ENCODE measurements around the gene PCDHGA2.
"Not testable (repeated sequence)": the region's sequence is repeated elsewhere in the genome, so short reads cannot be mapped to it uniquely, and the experiment has no call there.

Gene PCDHGA2

DNA sequence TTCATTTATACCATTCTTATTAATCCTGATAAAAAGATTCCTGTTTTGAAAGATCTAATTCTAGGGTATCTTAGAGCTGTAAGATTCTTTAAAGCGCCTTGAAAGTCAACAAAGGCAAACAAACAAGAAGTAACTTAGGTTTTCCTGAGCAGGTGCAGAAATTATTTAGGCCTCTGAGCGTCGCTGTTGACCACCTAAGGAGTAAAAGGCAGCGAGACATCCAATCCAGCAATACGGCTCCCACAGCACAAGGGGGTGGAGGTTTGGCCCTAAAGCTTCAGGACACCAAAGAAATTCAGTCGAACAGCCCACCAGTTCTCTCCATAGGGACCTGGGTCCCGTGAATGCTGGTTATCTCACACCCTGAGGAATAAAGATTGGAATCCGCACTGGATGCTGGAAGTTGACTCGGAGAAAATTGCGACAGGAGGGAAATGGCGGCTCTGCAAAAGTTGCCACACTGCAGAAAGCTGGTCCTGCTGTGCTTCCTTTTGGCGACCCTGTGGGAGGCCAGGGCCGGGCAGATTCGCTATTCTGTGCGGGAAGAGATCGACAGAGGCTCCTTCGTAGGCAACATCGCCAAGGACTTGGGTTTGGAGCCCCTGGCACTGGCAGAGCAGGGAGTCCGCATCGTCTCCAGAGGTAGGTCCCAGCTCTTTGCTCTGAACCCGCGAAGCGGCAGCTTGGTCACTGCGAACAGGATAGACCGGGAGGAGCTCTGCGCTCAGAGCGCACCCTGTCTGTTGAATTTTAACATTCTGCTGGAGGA is at the start of gene PCDHGA2:
Gene PCDHGA2 (plus strand): TSS at position 223 of the 769 bp plus-strand sequence.
- no peak for DNase-seq

DNA sequence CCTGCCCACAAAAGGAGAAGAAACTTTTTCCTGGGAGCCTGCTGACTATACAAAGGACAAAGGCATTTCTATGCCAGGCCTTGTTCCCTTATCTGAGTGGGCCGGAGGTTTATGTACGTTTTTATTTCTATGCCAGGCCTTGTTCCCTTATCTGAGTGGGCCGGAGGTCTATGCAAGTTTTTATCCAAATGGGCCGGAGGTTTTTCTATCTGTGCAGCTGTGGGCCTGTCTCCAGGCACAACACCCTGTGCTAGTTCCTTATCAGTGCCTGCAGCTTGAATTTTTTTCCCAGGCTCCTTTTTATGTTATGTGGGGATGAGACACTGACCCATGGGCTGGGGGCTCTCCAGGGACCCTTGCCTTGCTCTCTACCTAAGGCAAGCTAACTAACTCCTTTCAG is 40.2 kb upstream of the PCDHGA2 start:
- DNase-seq = no peak

DNA sequence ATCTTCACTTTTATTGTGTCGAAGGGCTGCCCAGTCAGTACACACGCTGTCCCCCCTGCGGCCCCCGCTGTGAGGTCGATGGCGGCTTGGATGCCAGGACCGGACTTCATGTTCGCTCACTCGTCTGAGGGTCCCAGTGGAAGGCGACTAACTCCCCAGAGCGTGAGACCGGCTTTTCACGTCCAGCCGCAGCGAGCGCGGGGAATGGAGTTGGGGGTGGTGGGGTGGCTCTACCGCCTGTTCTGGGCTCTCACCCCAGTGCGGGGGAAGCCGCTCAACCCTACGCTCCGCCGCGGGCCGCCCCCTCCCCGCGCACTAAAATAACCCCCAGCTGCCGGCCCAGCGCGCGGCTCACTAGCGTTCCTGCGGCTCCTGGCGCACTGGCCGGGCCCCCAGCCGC is 34.8 kb upstream of the PCDHGA2 start, which contains the start of gene SLC25A2:
Gene SLC25A2 (minus strand): TSS at position 294 of the 400 bp plus-strand sequence. CDS start 184 bp downstream, at position 110.
- DNase-seq = no peak

DNA sequence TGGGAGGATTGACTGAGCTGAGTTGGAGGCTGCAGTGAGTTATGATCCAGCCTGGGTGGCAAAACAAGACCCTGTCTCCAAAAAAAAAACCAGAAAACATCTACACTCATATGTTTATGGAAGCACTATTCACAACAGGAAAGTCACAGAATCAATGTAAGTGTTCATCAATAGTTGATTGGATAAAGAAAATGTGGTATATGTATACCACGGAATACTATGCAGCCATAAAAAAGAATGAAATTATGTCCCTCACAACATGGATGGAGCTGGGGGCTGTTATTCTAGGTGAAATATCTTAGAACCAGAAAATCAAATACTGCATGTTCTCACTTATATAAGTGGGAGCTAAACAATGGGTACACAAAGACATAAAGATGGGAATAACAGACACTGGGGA is 31.9 kb upstream of the PCDHGA2 start:
- no peak for DNase-seq

DNA sequence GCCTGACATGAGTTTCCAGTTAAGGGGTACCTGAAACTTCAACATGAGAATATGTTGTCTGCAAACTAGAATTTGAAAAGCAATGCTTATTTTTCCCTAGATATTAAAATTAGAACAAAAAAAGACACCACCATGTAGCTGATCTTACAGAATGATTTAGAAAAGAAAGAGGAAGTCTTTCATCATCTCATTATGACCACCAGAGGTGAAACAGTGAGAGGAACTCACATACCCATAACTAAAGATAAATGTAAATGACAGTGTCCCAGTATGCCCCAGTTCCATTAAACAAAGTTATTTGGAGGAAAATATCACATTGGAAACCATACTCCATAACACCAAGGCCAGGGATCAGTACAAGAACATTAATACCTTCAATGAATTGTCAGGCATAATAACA is 24.8 kb upstream of the PCDHGA2 start:
- no peak for DNase-seq

DNA sequence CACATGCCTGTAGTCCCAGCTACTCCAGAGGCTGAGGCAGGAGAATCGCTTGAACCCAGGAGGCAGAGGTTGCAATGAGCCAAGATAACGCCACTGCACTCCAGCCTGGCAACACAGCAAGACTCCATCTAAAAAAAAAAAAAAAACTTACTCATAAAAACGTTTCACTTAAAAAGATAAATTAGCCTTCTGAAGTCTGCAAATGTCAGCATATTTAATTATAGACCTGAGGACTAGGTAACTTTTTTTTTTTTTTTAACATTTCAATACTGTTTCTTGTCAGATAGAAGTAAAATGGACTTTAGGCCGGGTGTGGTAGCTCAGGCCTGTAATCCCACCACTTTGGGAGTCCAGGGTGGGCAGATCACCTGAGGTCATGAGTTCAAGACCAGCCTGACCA is 21.6 kb upstream of the PCDHGA2 start:
- not testable (repeated sequence) for DNase-seq

DNA sequence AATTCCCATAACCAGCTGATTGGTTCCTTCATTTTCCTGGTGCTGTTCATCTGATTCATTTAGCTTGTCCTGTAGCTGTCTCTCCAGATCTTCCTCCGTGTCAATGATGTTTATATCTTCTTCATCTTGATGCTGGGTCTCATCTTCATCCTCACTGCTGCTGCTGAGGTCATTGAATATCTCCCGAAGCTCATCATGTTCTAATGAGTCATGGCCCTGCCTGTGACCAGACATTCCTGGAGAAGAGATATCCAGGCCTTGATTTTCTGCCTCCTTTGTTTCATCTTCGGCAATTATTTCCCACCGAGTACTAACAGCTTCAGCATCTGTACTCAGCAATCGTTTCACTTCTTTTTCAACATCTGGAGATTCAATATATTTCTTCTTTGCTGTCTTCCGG is 19.4 kb upstream of the PCDHGA2 start:
- DNase-seq = no peak

DNA sequence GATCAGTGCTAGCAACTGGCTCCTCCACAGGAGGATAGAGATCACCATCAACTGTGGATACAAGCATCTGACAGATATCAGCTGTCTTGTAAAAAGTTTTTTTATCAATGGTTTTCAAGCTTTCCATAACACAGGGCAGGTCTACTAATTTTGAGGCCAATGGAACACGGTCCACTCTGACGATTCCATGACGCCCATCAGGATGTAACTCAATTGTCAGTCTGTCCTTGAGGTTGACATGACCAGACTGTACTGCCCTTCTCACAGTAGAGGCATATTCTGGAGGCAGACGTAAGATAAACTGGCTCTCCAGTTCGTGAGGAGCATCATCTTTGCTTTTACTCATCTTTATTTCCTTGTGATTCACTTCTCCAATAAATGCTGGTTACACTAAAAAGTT is 18.9 kb upstream of the PCDHGA2 start:
- no peak for DNase-seq

DNA sequence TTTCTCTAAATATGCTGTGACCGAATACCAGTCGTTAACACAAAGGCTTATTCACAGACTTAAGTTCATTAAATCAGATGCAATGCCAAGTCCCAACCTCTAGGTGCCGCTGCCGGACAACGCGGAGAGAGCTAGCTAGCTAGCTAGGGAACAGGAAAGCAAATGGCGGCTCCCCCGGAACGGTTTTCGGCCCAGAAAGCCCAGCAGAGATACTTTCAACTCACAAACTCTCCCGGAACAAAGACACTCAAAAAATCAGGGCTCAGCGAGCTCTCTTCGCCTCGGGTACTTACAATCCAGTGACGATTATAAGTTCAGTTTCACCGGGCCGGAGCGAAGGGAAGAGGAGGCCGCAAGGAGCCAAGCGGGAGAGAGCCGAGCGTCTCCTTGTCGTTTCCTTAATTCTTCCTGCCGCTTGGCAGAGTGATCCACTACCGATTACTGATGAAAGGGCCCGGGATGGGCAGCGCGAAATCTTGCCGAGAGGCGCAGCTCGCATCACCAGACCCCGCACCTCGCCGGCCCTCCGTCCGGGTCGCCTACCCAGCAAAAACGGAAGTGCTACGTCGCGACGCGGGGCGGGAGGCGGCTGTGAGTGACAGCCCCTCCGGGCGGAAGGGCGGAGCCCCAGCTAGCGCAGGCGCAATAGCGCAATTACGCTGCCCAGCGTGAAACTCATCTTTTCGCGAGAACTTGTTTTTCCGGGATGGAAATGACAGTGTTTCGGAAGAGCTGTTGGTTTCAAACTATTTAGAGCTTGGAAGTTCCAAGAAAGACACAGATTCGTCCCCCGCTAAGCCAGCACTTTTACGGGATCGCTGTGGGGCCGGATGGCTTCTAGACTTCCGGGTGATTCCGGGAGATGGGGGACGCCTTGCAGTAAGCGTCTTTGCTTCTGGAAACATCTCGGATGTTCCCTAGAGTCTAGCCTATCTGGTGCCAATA is 18.1 kb upstream of the PCDHGA2 start, which contains the start of gene TAF7:
Gene TAF7 (minus strand): TSS at position 560 of the 945 bp plus-strand sequence. CDS start 740 bp downstream, outside the sequence.
- DNase-seq = peak; percentile 94

DNA sequence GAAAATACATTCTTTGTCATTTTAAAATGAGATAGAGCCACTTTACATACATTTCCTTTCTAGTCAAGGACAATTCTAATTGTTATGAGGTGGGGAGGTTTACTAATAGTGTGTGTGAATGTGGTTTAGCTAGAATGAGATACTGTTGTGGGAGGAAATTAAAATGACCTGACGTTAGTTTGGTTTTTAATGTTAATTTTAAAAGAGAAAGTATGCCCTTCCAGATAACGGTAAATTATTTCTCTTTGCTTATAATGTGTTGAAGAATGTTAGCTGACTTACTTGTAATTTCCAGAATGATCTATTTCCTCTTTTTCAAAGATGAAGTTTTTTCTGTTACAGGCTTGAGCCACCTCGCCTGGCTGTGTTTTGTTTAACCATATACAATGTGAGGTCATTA is 16.3 kb upstream of the PCDHGA2 start:
- no peak for DNase-seq

DNA sequence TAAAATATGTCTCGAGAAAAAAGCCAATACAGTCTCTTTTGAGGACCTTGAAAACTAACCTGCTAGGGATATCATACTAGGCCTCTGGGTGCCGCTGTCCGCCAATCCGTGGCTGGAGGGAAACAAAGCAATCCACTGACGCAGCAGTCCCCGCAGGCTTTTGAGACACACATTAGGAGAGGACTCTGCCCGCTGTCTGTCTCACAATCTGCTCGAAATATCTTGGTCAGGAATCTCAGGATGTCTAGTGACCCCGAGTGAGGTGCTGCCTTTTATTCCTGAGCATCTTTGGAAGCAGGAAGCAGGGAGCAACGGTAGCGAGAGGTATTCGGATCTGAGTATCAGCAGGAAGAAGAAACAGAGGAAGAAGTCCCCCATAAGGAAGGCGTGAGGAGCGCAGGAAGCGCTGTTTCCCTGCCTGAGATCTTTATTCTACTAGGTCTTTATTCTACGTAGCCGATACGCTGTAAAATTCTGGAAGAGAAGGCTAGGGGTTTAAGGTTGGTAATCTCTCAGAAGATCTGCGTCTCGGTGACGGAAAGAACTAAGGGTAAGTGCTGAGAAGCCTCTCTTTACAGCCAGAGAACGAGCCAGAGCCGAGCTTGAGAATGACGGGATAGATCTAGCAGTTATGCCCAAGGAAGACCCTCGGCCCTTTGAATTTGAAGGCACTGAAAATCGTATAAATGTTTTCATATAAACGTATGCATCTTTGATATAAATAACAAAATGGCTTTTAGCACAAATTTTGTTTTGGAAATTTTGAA is 12.3 kb upstream of the PCDHGA2 start:
- peak; percentile 77 for DNase-seq

DNA sequence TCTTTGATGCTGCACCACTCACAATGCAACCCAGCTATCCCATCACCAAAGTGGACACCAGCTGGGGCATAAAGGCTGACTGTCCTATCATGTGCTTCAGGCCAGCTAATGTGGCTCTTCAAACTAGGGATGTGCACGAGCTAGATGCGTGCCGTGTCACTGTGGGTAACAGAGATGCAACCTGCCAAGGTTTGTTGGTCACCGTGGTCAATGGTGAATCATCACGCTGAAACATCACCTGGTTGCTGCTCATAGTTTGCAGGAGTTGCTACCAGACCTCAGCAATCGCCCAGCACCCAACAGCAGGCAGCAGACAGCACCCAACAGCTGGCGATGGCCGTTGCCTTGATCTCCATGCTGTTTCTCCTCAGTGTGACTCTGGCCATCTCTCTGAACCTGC is 10.3 kb upstream of the PCDHGA2 start:
- DNase-seq = no peak

DNA sequence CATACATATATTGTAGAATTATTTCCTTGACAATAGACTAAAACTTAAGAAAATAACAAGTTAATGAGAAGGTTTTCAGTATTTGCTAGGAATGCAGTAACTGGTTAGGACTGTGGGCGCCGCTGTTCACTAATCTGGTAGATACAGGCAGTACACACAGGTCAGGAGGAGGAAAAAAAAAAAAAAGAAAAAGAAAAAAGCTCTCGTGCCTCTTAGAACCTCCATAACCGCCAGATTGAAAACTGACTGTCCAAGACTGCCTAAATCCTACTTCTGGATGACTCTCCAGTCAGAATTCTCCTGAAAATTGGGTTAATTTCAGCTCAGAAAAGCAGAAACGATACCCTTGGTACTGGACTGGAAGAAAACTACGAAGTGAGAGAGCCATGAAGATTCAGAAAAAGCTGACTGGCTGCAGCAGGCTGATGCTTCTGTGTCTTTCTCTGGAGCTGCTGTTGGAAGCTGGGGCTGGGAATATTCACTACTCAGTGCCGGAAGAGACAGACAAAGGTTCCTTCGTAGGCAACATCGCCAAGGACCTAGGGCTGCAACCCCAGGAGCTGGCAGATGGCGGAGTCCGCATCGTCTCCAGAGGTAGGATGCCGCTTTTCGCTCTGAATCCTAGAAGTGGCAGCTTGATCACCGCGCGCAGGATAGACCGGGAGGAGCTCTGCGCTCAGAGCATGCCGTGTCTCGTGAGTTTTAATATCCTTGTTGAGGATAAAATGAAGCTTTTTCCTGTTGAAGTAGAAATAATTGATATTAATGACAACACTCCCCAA is 8.1 kb upstream of the PCDHGA2 start, which contains the start of gene PCDHGA1:
Gene PCDHGA1 (plus strand): TSS at position 216 of the 782 bp plus-strand sequence.
- DNase-seq = peak; percentile 38

DNA sequence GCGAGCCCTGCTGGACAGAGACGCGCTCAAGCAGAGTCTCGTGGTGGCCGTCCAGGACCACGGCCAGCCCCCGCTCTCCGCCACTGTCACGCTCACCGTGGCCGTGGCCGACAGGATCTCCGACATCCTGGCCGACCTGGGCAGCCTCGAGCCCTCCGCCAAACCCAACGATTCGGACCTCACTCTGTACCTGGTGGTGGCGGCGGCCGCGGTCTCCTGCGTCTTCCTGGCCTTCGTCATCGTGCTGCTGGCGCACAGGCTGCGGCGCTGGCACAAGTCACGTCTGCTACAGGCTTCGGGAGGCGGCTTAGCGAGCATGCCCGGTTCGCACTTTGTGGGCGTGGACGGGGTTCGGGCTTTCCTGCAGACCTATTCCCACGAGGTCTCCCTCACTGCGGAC is 6.0 kb upstream of the PCDHGA2 start:
- DNase-seq = not testable (repeated sequence)

DNA sequence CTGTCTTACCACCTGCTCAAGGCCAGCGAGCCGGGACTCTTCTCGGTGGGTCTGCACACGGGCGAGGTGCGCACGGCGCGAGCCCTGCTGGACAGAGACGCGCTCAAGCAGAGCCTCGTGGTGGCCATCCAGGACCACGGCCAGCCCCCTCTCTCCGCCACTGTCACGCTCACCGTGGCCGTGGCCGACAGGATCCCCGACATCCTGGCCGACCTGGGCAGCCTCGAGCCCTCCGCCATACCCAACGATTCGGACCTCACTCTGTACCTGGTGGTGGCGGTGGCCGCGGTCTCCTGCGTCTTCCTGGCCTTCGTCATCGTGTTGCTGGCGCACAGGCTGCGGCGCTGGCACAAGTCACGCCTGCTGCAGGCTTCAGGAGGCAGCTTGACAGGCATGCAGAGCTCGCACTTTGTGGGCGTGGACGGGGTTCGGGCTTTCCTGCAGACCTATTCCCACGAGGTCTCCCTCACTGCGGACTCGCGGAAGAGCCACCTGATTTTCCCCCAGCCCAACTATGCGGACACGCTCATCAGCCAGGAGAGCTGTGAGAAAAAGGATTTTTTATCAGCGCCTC is 2.3 kb downstream of the PCDHGA2 start:
- not testable (repeated sequence) for DNase-seq

DNA sequence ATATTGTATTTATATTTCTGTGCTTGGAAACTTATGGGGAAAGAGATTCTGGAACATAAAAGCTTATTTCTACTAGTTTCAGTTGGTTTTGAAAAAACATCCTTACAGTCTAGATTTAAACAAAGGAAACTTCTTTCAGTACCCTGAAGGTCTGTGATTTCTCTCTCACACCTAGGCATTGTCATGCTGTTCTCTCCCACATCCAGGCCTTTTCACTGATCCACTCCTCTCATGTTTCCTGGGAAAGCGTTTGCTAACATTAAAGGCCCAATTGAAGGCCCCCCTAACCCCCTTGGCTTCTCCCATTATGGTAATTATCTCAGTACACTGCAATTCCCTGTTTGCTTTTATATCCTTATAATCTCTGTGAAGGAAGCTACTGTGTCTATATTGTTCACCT is 4.2 kb downstream of the PCDHGA2 start:
- DNase-seq = no peak

DNA sequence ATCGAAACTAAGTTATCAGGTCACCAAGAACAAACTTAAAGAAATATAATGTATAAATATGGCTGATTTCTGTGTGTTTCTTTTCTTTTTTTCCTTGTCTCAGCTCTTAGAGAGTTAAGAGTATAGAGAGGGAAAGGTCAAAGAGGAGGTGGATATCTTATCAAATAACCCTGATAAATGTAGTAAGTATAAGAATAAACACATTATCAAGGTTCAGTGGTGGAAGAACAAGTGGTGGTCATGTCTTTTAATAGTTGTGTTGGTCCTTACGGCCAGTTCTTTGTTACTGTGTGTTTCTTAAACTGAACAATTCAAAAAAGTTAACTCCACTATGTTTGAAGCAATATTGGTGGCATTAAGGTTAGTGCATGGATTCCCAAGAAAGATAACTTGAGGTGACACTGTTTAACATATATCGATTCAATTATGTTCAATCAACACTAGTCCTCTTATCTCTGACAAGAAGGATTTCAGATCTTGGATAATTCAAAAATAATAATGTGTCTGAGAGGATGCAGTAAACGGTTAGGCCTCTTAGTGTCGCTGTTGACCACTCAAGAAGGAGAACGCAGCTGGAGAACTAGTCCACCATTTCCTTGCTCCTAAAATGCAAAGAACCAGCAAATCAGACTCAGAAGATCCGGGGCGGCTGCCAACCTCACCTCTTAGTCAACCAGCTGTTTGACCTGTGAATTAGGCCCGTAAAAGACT is 4.8 kb downstream of the PCDHGA2 start, which contains the start of gene PCDHGA3:
Gene PCDHGA3 (plus strand): TSS at position 588 of the 711 bp plus-strand sequence. CDS start 205 bp downstream, outside the sequence.
- peak; percentile 37 for DNase-seq

DNA sequence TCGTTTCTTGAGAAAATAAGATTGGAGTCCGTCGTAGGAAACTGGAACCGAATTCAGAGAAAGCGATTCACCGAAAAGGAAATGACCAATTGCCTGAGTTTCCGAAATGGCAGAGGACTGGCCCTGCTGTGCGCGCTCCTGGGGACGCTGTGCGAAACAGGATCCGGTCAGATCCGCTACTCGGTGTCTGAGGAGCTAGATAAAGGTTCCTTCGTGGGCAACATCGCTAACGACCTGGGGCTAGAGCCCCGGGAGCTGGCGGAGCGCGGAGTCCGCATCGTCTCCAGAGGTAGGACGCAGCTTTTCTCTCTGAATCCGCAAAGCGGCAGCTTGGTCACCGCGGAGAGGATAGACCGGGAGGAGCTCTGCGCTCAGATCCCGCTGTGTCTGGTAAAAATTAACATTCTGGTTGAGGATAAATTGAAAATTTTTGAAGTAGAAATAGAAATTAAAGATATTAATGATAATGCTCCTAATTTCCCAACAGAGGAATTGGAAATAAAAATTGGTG is 5.4 kb downstream of the PCDHGA2 start:
- DNase-seq = no peak

DNA sequence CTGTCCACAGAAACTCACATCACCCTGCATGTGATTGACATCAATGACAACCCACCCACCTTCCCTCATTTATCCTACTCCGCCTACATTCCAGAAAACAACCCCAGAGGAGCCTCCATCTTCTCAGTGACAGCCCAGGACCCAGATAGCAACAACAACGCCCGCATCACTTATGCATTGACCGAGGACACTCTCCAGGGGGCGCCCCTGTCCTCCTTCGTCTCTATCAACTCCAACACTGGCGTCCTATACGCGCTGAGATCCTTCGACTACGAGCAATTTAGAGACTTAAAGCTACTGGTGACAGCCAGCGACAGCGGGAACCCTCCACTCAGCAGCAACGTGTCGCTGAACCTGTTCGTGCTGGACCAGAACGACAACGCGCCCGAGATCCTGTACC is 6.8 kb downstream of the PCDHGA2 start:
- DNase-seq = no peak

DNA sequence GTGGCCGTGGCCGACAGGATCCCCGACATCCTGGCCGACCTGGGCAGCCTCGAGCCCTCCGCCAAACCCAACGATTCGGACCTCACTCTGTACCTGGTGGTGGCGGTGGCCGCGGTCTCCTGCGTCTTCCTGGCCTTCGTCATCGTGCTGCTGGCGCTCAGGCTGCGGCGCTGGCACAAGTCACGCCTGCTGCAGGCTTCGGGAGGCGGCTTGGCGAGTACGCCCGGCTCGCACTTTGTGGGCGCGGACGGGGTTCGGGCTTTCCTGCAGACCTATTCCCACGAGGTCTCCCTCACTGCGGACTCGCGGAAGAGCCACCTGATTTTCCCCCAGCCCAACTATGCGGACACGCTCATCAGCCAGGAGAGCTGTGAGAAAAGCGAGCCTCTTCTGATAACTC is 7.5 kb downstream of the PCDHGA2 start:
- not testable (repeated sequence) for DNase-seq

All from activated CD4-positive, alpha-beta T cell treated with anti-CD3 and anti-CD28 coated beads for 48 hours (primary cell).